Smooth muscle cell (in vitro differentiated cells): Measurements from ENCODE around the gene PANK2. TPM values are rescaled to one million over a fixed set of nuclear protein-coding genes. Genes with fewer than 3 reads are reported as not detected.

ENCODE experiments used
- DNase-seq: peaks from one replicate; lab custom pipeline; 2025; ENCODE audit not compliant: unreplicated experiment; lab: John Stamatoyannopoulos, UW
- H2AFZ ChIP-seq: fragments of 200-600 bp; sonication (generic); 2 replicates; pipeline ENCODE4 v1.6.0; 2016; ENCODE audit warnings: antibody characterized with exemption, low read depth, mild to moderate bottlenecking
- H3F3A ChIP-seq: fragments of 200-600 bp; sonication (generic); 2 replicates; pipeline ENCODE4 v1.6.0; 2017; ENCODE audit warnings: antibody characterized with exemption, low read depth
- H3K27ac ChIP-seq: fragments of 200-600 bp; sonication (generic); 2 replicates; pipeline ENCODE4 v1.5.1; 2016; ENCODE audit warnings: low read depth, mild to moderate bottlenecking
- H3K27me3 ChIP-seq: fragments of 200-600 bp; sonication (generic); 2 replicates; pipeline ENCODE4 v1.6.1; 2016; ENCODE audit warnings: low read depth, mild to moderate bottlenecking
- H3K36me3 ChIP-seq: fragments of 200-600 bp; sonication (generic); 2 replicates; pipeline ENCODE4 v1.5.1; 2016; ENCODE audit warnings: low read depth
- H3K4me1 ChIP-seq: fragments of 200-600 bp; sonication (generic); 2 replicates; pipeline ENCODE4 v1.5.1; 2016; ENCODE audit warnings: low read depth
- H3K4me2 ChIP-seq: fragments of 200-600 bp; sonication (generic); 2 replicates; pipeline ENCODE4 v1.6.0; 2016; ENCODE audit warnings: mild to moderate bottlenecking
- H3K4me3 ChIP-seq: fragments of 200-600 bp; sonication (generic); 2 replicates; pipeline ENCODE4 v1.5.1; 2016; ENCODE audit warnings: mild to moderate bottlenecking
- H3K79me2 ChIP-seq: fragments of 200-600 bp; sonication (generic); 2 replicates; pipeline ENCODE4 v1.6.0; 2016; ENCODE audit warnings: low read depth, mild to moderate bottlenecking
- H3K9ac ChIP-seq: fragments of 200-600 bp; sonication (generic); 2 replicates; pipeline ENCODE4 v1.6.0; 2016; ENCODE audit warnings: low read depth
- H3K9me3 ChIP-seq: fragments of 200-600 bp; sonication (generic); replicated peaks from 2 replicates; pipeline ENCODE4 v1.5.1; 2016; ENCODE audit warnings: low read depth
- H4K20me1 ChIP-seq: fragments of 200-600 bp; sonication (generic); 2 replicates; pipeline ENCODE4 v1.6.0; 2016; ENCODE audit warnings: low read depth
- CTCF ChIP-seq: fragments of 200-600 bp; sonication (generic); IDR thresholded peaks from 2 replicates; pipeline ENCODE4 v1.5.1; 2017; ENCODE audit warnings: borderline replicate concordance, mild to moderate bottlenecking, antibody characterized with exemption; ENCODE audit not compliant: insufficient read depth, poor library complexity, severe bottlenecking
- WGBS: methylation state at CpG from one replicate; pipeline ENCODE4 v1.1.7; 2016; ENCODE audit warnings: low lambda C conversion rate; 5-methylcytosine and 5-hydroxymethylcytosine counted together
- polyA plus RNA-seq: library from polyadenylated mRNA; unstranded; fragments of >200 nt; fragmentation: Nextera tagmentation; extraction: Ambion mirVana; gene quantifications from 2 replicates; pipeline ENCODE4 v1.2.1, GENCODE V29; 2016
- total RNA-seq: library from RNA; depleted of rRNA; stranded (reverse); fragments of >200 nt; gene quantifications from 2 replicates; pipeline ENCODE4 v1.2.3, GENCODE V29; 2014

PANK2 gene
- total and polyA plus RNA-seq, 2 experiments from 2014 or later = 24.7 to 40.8 TPM

DNA sequence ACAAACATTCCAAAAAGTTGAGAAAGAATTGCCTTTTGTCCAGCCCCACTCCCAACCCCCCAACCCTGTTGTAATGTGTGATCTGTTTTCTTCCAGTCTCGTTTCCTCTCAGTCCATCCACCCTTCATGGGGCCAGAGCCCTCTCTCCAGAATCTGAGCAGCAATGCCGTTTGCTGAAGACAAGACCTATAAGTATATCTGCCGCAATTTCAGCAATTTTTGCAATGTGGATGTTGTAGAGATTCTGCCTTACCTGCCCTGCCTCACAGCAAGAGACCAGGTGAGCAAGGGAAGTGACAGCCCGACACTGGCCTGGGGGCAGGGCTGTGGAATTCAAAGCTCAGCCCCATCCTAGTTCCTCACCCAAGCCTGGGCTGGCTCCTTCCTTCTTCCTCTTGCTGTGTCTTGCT, 34.7 kb upstream of the PANK2 start:
- Histone ChIP-seq H3F3A (no peaks in the 10 kb centered on the region), H3K27ac (no peak overlapping the region), H3K79me2 (peaks cover 10% of the 10 kb centered on the region), H3K4me1 (no peaks in the 10 kb centered on the region), H2AFZ (no peak overlapping the region), H4K20me1 (peaks cover 51% of the 10 kb centered on the region), H3K9me3 (no peaks in the 10 kb centered on the region), H3K9ac (no peak overlapping the region), H3K4me2 (no peak overlapping the region), H3K36me3 (no peaks in the 10 kb centered on the region), H3K4me3 (no peak overlapping the region), H3K27me3 (no peaks in the 10 kb centered on the region)
- no peak for TF ChIP-seq CTCF
- DNase-seq = no peak
- WGBS = 77% methylated on average over 4 of the region's 4 CpGs

DNA sequence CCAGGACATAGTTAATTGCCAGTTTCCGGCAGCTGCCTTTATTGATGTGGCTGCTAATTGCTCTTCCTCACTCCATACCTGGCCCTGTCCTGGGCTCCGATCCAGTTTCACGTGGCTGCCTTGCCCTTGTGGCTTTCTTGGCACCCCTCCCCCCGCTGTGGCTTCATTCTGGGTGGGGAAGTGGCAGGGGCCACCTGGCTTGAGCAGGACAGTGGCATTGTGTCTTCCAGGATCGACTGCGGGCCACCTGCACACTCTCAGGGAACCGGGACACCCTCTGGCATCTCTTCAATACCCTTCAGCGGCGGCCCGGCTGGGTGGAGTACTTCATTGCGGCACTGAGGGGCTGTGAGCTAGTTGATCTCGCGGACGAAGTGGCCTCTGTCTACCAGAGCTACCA, 31.8 kb upstream of the PANK2 start:
- WGBS = 95% methylated on average over 14 of the region's 14 CpGs
- no peak overlapping the region for H2AFZ ChIP-seq
- H3K9me3 ChIP-seq = no peaks in the 10 kb centered on the region
- no peaks in the 10 kb centered on the region for H3F3A ChIP-seq
- no peak overlapping the region for H3K9ac ChIP-seq
- H3K4me1 ChIP-seq = no peaks in the 10 kb centered on the region
- H3K27me3 ChIP-seq = no peaks in the 10 kb centered on the region
- peaks cover 5% of the 10 kb centered on the region for H3K36me3 ChIP-seq
- DNase-seq = no peak
- no peak overlapping the region for H3K27ac ChIP-seq
- H3K4me3 ChIP-seq = no peak overlapping the region
- no peak overlapping the region for H3K4me2 ChIP-seq
- peaks cover 32% of the 10 kb centered on the region for H4K20me1 ChIP-seq
- TF ChIP-seq CTCF = no peak
- H3K79me2 ChIP-seq = no peaks in the 10 kb centered on the region

GRCh38 chr20:3858689-3859088, 30.5 kb upstream of the PANK2 start:
- Histone ChIP-seq H3K4me2 (no peak overlapping the region), H3K27me3 (no peaks in the 10 kb centered on the region), H3K4me3 (no peak overlapping the region), H3K9ac (no peak overlapping the region), H2AFZ (no peak overlapping the region), H3K9me3 (no peaks in the 10 kb centered on the region), H4K20me1 (peaks cover 19% of the 10 kb centered on the region), H3K4me1 (no peaks in the 10 kb centered on the region), H3K79me2 (no peaks in the 10 kb centered on the region), H3F3A (no peaks in the 10 kb centered on the region), H3K36me3 (peaks cover 9% of the 10 kb centered on the region), H3K27ac (no peak overlapping the region)
- DNase-seq = no peak
- WGBS = 97% methylated on average over 6 of the region's 6 CpGs
- TF ChIP-seq CTCF = no peak

DNA sequence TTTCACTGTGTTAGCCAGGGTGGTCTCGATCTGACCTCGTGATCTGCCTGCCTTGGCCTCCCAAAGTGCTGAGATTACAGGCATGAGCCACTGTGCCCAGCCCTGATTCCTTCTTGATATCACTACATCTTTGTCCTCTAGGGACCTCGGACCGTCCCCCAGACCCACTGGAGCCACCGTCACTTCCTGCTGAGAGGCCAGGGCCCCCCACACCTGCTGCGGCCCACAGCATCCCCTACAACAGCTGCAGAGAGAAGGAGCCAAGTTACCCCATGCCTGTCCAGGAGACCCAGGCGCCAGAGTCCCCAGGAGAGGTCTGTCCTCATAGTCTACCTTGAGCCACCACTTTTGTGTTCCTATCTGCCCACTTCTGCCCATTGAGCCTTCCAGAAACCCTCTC, 28.0 kb upstream of the PANK2 start:
- no peaks in the 10 kb centered on the region for H3K79me2 ChIP-seq
- H4K20me1 ChIP-seq = peaks cover 12% of the 10 kb centered on the region
- no peaks in the 10 kb centered on the region for H3K9me3 ChIP-seq
- WGBS = 96% methylated on average over 7 of the region's 7 CpGs
- no peak overlapping the region for H2AFZ ChIP-seq
- no peak overlapping the region for H3K4me2 ChIP-seq
- no peak overlapping the region for H3K4me3 ChIP-seq
- H3K27me3 ChIP-seq = no peaks in the 10 kb centered on the region
- no peak overlapping the region for H3K9ac ChIP-seq
- no peak for DNase-seq
- H3F3A ChIP-seq = no peaks in the 10 kb centered on the region
- H3K4me1 ChIP-seq = no peaks in the 10 kb centered on the region
- peaks cover 9% of the 10 kb centered on the region for H3K36me3 ChIP-seq
- H3K27ac ChIP-seq = no peak overlapping the region
- no peak for TF ChIP-seq CTCF
